Vagina (tissue), 2 donors: Measurements from ENCODE around the gene LRMDA. TPM values are rescaled to one million over a fixed set of nuclear protein-coding genes. Genes with fewer than 3 reads are reported as not detected.
A peak's percentile ranks its signal among the peaks of the same experiment; 100 is the strongest.

Experiments
- DNase-seq, 2 donors: peaks; one replicate each; pipeline ENCODE4 v3.0.0-alpha.2; 2017; ENCODE audit errors: extremely low spot score in 2 of 2
- H3K27ac ChIP-seq: fragments of 200-600 bp; sonication (generic); one replicate; pipeline ENCODE4 v1.5.1; 2019
- H3K27me3 ChIP-seq: fragments of 200-600 bp; sonication (generic); one replicate; pipeline ENCODE4 v1.5.1; 2019
- H3K36me3 ChIP-seq, 2 donors: fragments of 200-600 bp; sonication (generic); one replicate each; pipeline ENCODE4 v1.5.1; 2017 to 2019
- H3K4me1 ChIP-seq: fragments of 200-600 bp; sonication (generic); one replicate; pipeline ENCODE4 v1.5.1; 2019
- H3K4me3 ChIP-seq, 2 donors: fragments of 200-600 bp; sonication (generic); 1 replicate in 1 of 2; 2 replicates in 1 of 2; pipeline ENCODE4 v1.5.1; 2016 to 2019
- H3K9me3 ChIP-seq: fragments of 200-600 bp; sonication (generic); one replicate; pipeline ENCODE4 v1.5.1; 2019
- POLR2A ChIP-seq, 2 donors: fragments of 450-650 bp; IDR thresholded peaks; one replicate each; pipeline ENCODE4 v1.6.1; 2017; ENCODE audit warnings: antibody characterized with exemption in 2 of 2, mild to moderate bottlenecking in 2 of 2, moderate library complexity in 2 of 2
- POLR2AphosphoS5 ChIP-seq, 2 donors: sonication (generic); formaldehyde crosslinking; IDR thresholded peaks; one replicate each; pipeline ENCODE4 v1.9.0; 2017; ENCODE audit warnings: antibody characterized with exemption in 2 of 2, mild to moderate bottlenecking in 2 of 2, low read depth in 1 of 2; ENCODE audit not compliant: insufficient read depth in 1 of 2
- intact Hi-C: fragments of 100-400 bp; cut with DNase I; formaldehyde crosslinking; loops from one replicate; pipeline ENCODE4 v1.15.1; 2023
- total RNA-seq: library from RNA; depleted of rRNA; stranded (reverse); fragments of >200 nt; gene quantifications from one replicate; pipeline ENCODE4 v1.2.3, GENCODE V29; 2016
- TF ChIP-seq, protein P1 (sequence below), 3 experiments: fragments of 450-650 bp in 2 of 3; fragments of 200-600 bp in 1 of 3; sonication (generic) in 1 of 3; IDR thresholded peaks; one replicate each; pipeline ENCODE4 v1.5.1; 2017 to 2019; ENCODE audit warnings: antibody characterized with exemption in 3 of 3, mild to moderate bottlenecking in 2 of 3, moderate library complexity in 2 of 3

LRMDA gene
- total RNA-seq, 1 donor from 2014 or later: 22.6 TPM

DNA sequence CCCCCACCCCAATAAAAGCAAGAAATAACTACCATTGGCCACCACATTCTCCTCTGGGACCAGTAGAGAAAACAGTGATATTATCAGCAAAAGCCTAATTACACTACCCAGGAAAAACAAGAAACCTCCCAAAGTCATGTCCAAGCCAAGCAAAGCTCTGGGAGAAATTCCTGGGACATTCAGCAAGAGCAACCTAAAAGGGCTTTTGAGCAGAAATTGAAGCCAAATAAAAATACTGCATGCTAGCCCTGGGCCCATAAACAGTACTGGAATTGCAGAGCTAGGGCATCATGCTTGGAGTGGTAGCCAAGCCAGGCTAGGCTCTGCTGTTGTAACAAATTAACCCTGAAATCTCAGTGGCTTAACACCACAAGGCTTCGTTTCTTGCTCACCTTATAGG, 347.9 kb downstream of the LRMDA start:
- Histone ChIP-seq H3K27ac (no peak overlapping the region), H3K4me1 (peaks cover 12% of the 10 kb centered on the region), H3K36me3 (no peaks in the 10 kb centered on the region), H3K9me3 (no peaks in the 10 kb centered on the region), H3K27me3 (no peaks in the 10 kb centered on the region), H3K4me3 (no peak overlapping the region)
- TF ChIP-seq, protein P1, sequence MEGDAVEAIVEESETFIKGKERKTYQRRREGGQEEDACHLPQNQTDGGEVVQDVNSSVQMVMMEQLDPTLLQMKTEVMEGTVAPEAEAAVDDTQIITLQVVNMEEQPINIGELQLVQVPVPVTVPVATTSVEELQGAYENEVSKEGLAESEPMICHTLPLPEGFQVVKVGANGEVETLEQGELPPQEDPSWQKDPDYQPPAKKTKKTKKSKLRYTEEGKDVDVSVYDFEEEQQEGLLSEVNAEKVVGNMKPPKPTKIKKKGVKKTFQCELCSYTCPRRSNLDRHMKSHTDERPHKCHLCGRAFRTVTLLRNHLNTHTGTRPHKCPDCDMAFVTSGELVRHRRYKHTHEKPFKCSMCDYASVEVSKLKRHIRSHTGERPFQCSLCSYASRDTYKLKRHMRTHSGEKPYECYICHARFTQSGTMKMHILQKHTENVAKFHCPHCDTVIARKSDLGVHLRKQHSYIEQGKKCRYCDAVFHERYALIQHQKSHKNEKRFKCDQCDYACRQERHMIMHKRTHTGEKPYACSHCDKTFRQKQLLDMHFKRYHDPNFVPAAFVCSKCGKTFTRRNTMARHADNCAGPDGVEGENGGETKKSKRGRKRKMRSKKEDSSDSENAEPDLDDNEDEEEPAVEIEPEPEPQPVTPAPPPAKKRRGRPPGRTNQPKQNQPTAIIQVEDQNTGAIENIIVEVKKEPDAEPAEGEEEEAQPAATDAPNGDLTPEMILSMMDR (IDR thresholded peaks at IDR 0.05): no peak
- no peak for TF ChIP-seq POLR2A (IDR thresholded peaks at IDR 0.05)
- no peak for TF ChIP-seq POLR2AphosphoS5 (IDR thresholded peaks at IDR 0.05; ENCODE audit: insufficient read depth in 1 of 2, low read depth in 1 of 2)
- intact Hi-C loops: loop anchor here (10.0 kb wide), 1 partner anchor 374 kb away; the partner anchor contains the start of gene ZNF503
- no peak for DNase-seq

DNA sequence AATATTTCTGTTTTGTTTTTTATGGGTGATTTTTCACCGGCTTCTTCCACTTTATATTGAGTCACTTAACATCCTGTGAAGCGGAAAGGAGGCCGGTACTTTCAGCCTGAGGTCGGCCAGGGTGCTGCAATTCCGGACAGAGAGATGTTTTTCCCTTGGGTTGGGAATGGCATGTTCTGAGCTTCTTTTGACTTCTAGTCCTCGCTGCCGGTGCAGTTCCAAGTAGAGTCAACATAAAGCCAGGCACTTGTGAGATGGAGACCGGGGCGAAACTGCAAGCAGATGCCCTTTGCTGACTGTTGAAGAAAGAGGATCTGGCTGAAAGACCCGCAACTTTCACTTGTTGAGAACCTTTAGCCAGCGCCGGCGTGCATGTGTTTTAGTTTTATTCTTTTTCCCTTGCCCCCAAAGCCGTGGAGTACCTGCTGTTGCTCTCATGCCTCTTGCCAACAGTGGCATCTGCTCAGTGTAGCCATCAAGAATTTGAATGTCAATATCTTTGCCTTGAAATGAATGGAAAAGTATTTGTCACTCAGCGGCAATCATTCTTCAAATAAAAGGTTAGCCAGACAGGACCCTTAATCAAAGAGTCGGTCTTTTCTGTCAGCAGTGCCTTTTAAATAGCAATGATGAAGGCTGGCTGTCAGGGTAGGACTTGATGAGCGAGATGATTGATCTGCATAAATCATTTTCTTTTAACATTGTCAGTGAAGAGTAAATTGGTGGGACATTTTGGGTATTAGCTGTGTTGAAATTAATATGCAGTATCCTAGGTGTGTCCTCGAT, 351.2 kb downstream of the LRMDA start:
- Histone ChIP-seq H3K4me3 (no peak overlapping the region), H3K36me3 (no peaks in the 10 kb centered on the region), H3K4me1 (peaks cover 15% of the 10 kb centered on the region), H3K27ac (no peak overlapping the region), H3K27me3 (no peaks in the 10 kb centered on the region), H3K9me3 (no peaks in the 10 kb centered on the region)
- DNase-seq: no peak
- TF ChIP-seq, protein P1 (IDR thresholded peaks at IDR 0.05): no peak
- no peak for TF ChIP-seq POLR2A (IDR thresholded peaks at IDR 0.05)
- no peak for TF ChIP-seq POLR2AphosphoS5 (IDR thresholded peaks at IDR 0.05; ENCODE audit: insufficient read depth in 1 of 2, low read depth in 1 of 2)
- intact Hi-C loops: no loop called here

DNA sequence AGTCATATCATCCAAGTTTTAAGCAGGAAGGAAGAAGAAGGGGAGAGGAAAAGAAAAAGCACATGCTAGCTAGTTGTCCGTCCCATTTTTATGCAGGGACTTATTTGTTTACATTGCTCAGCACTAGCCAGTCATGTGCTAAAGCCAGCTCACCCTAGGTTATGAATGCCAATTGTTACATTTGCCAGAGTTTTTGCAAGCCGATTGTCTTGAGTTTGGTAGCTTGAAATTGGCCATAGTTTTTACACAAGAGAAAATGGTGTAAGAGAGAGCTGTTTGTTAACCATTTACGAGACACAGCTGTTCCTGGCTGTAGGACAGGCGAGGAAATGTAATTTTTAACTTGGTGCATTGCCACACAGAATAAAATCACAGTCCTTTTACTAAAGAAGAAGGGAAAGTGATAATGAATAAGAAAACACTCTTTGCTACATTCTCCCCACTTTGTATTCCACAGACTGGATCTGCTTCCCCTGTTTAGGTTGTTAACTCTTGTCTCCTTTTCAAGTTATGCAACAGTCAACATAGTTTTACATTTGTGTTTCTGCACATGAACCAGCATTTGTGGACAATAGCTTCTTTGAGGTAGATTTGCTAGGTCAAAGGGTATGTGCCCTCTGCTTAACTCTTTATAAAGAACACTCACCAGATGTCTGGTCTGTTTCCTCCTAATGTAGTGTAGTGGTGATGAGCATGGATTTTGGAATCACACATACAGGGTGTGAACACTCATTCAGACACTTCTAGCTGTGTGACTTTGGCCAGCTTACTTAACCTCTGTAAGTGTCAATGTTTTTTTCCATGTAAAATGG, 357.2 kb downstream of the LRMDA start:
- no peak overlapping the region for H3K4me3 ChIP-seq
- no peaks in the 10 kb centered on the region for H3K9me3 ChIP-seq
- no peaks in the 10 kb centered on the region for H3K27me3 ChIP-seq
- intact Hi-C loops: no loop called here
- TF ChIP-seq POLR2A (IDR thresholded peaks at IDR 0.05) (no peak), POLR2AphosphoS5 (IDR thresholded peaks at IDR 0.05; ENCODE audit: insufficient read depth in 1 of 2, low read depth in 1 of 2) (peak in 1 of 2 donors; percentile 77)
- TF ChIP-seq, protein P1 (IDR thresholded peaks at IDR 0.05): no peak
- peaks cover 22% of the 10 kb centered on the region for H3K4me1 ChIP-seq
- DNase-seq: no peak
- H3K27ac ChIP-seq: peak overlapping the region; percentile 78
- no peaks in the 10 kb centered on the region for H3K36me3 ChIP-seq

DNA sequence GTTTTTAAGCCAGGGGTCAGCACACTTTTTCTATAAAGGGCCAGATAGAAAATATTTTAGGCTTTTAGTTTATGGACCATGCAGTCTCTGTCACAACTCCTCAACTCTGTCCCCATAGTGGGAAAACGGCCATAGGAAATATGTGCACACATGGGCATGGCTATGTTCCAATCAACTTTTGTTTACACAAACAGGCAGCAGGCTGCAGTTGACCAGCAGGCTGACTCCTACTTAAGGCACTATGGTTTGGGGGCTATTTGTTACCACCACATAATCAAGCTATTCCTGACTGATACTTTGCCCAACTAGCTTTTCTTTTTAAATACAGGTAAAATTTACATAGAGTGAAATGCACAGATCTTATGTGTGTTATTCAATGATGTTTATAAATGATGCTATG, 362.4 kb downstream of the LRMDA start:
- H3K36me3 ChIP-seq: no peaks in the 10 kb centered on the region
- peaks cover 5% of the 10 kb centered on the region for H3K9me3 ChIP-seq
- peaks cover 7% of the 10 kb centered on the region for H3K4me1 ChIP-seq
- no peaks in the 10 kb centered on the region for H3K27me3 ChIP-seq
- DNase-seq: no peak
- no peak overlapping the region for H3K27ac ChIP-seq
- TF ChIP-seq, protein P1 (IDR thresholded peaks at IDR 0.05): no peak
- TF ChIP-seq POLR2AphosphoS5 (IDR thresholded peaks at IDR 0.05; ENCODE audit: insufficient read depth in 1 of 2, low read depth in 1 of 2) (no peak), POLR2A (IDR thresholded peaks at IDR 0.05) (no peak)
- no peak overlapping the region for H3K4me3 ChIP-seq
- intact Hi-C loops: no loop called here
